B cell (primary cell): ENCODE data around the gene IRF9. TPM values are rescaled to one million over a fixed set of nuclear protein-coding genes. Genes with fewer than 3 reads are reported as not detected.
A peak's percentile ranks its signal among the peaks of the same experiment; 100 is the strongest.

Experiments
- ATAC-seq: fragments of 200-7000 bp; cut with Tn5 transposase; one replicate; pipeline ENCODE4 v1.10.0; 2021; ENCODE audit warnings: low read depth, mild to moderate bottlenecking, moderate number of reproducible peaks, moderate library complexity
- CTCF ChIA-PET: fragments of 350-600 bp; sonication (Branson Sonifier 250); formaldehyde crosslinking; loops from one replicate; lab custom pipeline; 2021; ENCODE audit warnings: antibody characterized with exemption, inconsistent platforms; lab: Charles Lee
- POLR2A ChIA-PET: fragments of 350-600 bp; sonication (Branson Sonifier 250); formaldehyde crosslinking; loops from one replicate; lab custom pipeline; 2021; ENCODE audit warnings: antibody characterized with exemption; lab: Charles Lee
- DNase-seq: peaks from one replicate; pipeline ENCODE4 v3.0.0; 2013
- H2AFZ ChIP-seq: 2 replicates; pipeline ENCODE4 v1.6.1; 2012; ENCODE audit warnings: mild to moderate bottlenecking, low read depth, low read length; ENCODE audit not compliant: insufficient read depth, poor library complexity, severe bottlenecking
- H3K27ac ChIP-seq, 2 donors: 1 replicate in 1 of 2; 2 replicates in 1 of 2; pipeline ENCODE4 v1.5.1; 2012 to 2013; ENCODE audit warnings: low read length in 2 of 2, mild to moderate bottlenecking in 2 of 2, moderate library complexity in 1 of 2
- H3K27me3 ChIP-seq, 4 experiments: fragments of 200-600 bp in 1 of 4; sonication (generic) in 1 of 4; replicated peaks in 1 of 4; 1 replicate in 2 of 4; 2 replicates in 2 of 4; pipeline versions ENCODE4 v1.6.1 to v1.7.0; 2013 to 2016; ENCODE audit warnings: low read length in 3 of 4, mild to moderate bottlenecking in 2 of 4, mixed read lengths in 1 of 4, moderate library complexity in 1 of 4; ENCODE audit not compliant: insufficient read depth in 4 of 4, control insufficient read depth in 3 of 4; ENCODE audit errors: control extremely low read depth in 1 of 4
- H3K36me3 ChIP-seq, 2 experiments: replicated peaks in 1 of 2; 1 replicate in 1 of 2; 2 replicates in 1 of 2; pipeline versions ENCODE4 v1.6.1 to v1.7.1; 2013; ENCODE audit warnings: low read length in 1 of 2; ENCODE audit not compliant: insufficient read depth in 2 of 2, control insufficient read depth in 1 of 2; ENCODE audit errors: control extremely low read depth in 1 of 2, extremely low read depth in 1 of 2
- H3K4me1 ChIP-seq, 2 donors: fragments of 200-600 bp in 1 of 2; sonication (generic) in 1 of 2; 1 replicate in 1 of 2; 2 replicates in 1 of 2; pipeline versions ENCODE4 v1.5.1 to v1.6.1; 2013 to 2017; ENCODE audit warnings: low read length in 2 of 2; ENCODE audit not compliant: control insufficient read depth in 2 of 2, insufficient read depth in 2 of 2
- H3K4me2 ChIP-seq: replicated peaks from 2 replicates; pipeline ENCODE3; 2012; ENCODE audit warnings: mild to moderate bottlenecking, low read depth, low read length; ENCODE audit not compliant: poor library complexity, severe bottlenecking
- H3K4me3 ChIP-seq, 5 experiments: fragments of 200-600 bp in 1 of 5; sonication (generic) in 1 of 5; 1 replicate in 3 of 5; 2 replicates in 2 of 5; pipeline versions ENCODE4 v1.5.1 to v1.7.0; 2011 to 2016; ENCODE audit warnings: low read length in 4 of 5, mild to moderate bottlenecking in 4 of 5, low read depth in 2 of 5, control low read depth in 1 of 5, moderate library complexity in 1 of 5; ENCODE audit not compliant: insufficient read depth in 1 of 5; ENCODE audit errors: control extremely low read depth in 1 of 5, extremely low read depth in 1 of 5
- H3K79me2 ChIP-seq: fragments of 200-600 bp; sonication (generic); one replicate; pipeline ENCODE4 v1.6.0; 2016; ENCODE audit warnings: low read length; ENCODE audit not compliant: control insufficient read depth, insufficient read depth
- H3K9ac ChIP-seq: fragments of 200-600 bp; sonication (generic); 2 replicates; pipeline ENCODE4 v1.6.1; 2017; ENCODE audit warnings: mild to moderate bottlenecking, low read length, moderate library complexity
- H3K9me3 ChIP-seq, 3 donors: one replicate each; pipeline versions ENCODE4 v1.6.1 to v1.7.1; 2013; ENCODE audit warnings: low read length in 2 of 3; ENCODE audit not compliant: control insufficient read depth in 2 of 3, insufficient read depth in 1 of 3; ENCODE audit errors: control extremely low read depth in 1 of 3
- H4K20me1 ChIP-seq: 2 replicates; pipeline ENCODE4 v1.6.0; 2012; ENCODE audit warnings: mild to moderate bottlenecking, low read length; ENCODE audit not compliant: insufficient read depth, control insufficient read depth, poor library complexity, severe bottlenecking
- H3K27ac Mint-ChIP-seq: one replicate; pipeline ENCODE4 v1.8.0; 2021; ENCODE audit warnings: mixed read lengths
- H3K27me3 Mint-ChIP-seq: one replicate; pipeline ENCODE4 v1.8.0; 2021; ENCODE audit warnings: mixed read lengths
- H3K4me1 Mint-ChIP-seq: one replicate; pipeline ENCODE4 v1.8.0; 2021; ENCODE audit warnings: mixed read lengths
- H3K4me3 Mint-ChIP-seq: one replicate; pipeline ENCODE4 v1.8.0; 2021; ENCODE audit warnings: mixed read lengths
- H3K9me3 Mint-ChIP-seq: one replicate; pipeline ENCODE4 v1.8.0; 2022; ENCODE audit warnings: mixed read lengths; ENCODE audit not compliant: insufficient read depth
- CTCF ChIP-seq: fragments of 200-600 bp; IDR thresholded peaks from one replicate; pipeline ENCODE4 v1.8.0; 2022; ENCODE audit warnings: antibody characterized with exemption, mild to moderate bottlenecking
- EZH2 ChIP-seq: IDR thresholded peaks from 2 replicates; pipeline ENCODE4 v1.6.1; 2012; ENCODE audit warnings: borderline replicate concordance, low read depth, mild to moderate bottlenecking, moderate library complexity, low read length; ENCODE audit not compliant: insufficient read depth, poor library complexity, severe bottlenecking
- WGBS: methylation state at CpG from one replicate; pipeline ENCODE4 v1.1.5; 2013; ENCODE audit warnings: missing lambda C conversion rate; ENCODE audit not compliant: insufficient coverage; 5-methylcytosine and 5-hydroxymethylcytosine counted together
- intact Hi-C: fragments of 100-400 bp; cut with micrococcal nuclease; formaldehyde crosslinking; loops from one replicate; pipeline ENCODE4 v1.10.0; 2022
- polyA plus RNA-seq: library from polyadenylated mRNA; depleted of rRNA; stranded (reverse); fragments of >200 nt; gene quantifications from 2 replicates; pipeline ENCODE4 v1.2.3, GENCODE V29; 2012
- total RNA-seq, 2 donors: library from RNA; stranded (reverse); fragments of 120-200 nt in 1 of 2; gene quantifications; 1 replicate in 1 of 2; 2 replicates in 1 of 2; pipeline versions ENCODE4 v1.2.3 to v1.2.4, GENCODE V29; 2013 to 2022

The IRF9 gene
- total and polyA plus RNA-seq, 2 donors (not counting 1 experiment from before 2014, with no cell fraction given): 191 to 269 TPM

GRCh38 chr14:24135584-24135833 is 25.6 kb upstream of the IRF9 start:
- no peaks in the 10 kb centered on the region for H3K27me3 ChIP-seq
- H3K79me2 ChIP-seq: peaks cover 46% of the 10 kb centered on the region
- intact Hi-C loops: no loop called here
- DNase-seq (no peak), ATAC-seq (no peak)
- peaks cover 11% of the 10 kb centered on the region for H4K20me1 ChIP-seq
- H3K9me3 ChIP-seq: no peaks in the 10 kb centered on the region
- H3K4me1 Mint-ChIP-seq: peaks cover 52% of the 10 kb centered on the region
- H3K9me3 Mint-ChIP-seq: no peaks in the 10 kb centered on the region
- H3K36me3 ChIP-seq: peaks cover 0 to 27% of the 10 kb centered on the region in 2 experiments
- peak overlapping the region; percentile 37 to 97 for H3K27ac ChIP-seq
- H2AFZ ChIP-seq: peak overlapping the region; percentile 96
- 5% methylated on average over 9 of the region's 9 CpGs for whole genome bisulfite sequencing
- H3K4me2 ChIP-seq: peak overlapping the region; percentile 90
- H3K27ac Mint-ChIP-seq: peak overlapping the region; percentile 94
- peak overlapping the region in 4 of 5 experiments; percentile 65 to 96 (median 80) for H3K4me3 ChIP-seq
- peaks cover 29 to 39% of the 10 kb centered on the region in 2 donors for H3K4me1 ChIP-seq
- CTCF ChIA-PET: interaction anchor here (1.0 to 4.6 kb wide), 10 partner anchors 8 to 198 kb away, joined by 3 to 43 read pairs (median 6); partner anchors contain the start of genes DCAF11, IRF9, MDP1 and NRL
- H3K27me3 Mint-ChIP-seq: no peaks in the 10 kb centered on the region
- TF ChIP-seq CTCF (no peak), EZH2 (no peak)
- H3K9ac ChIP-seq: peak overlapping the region; percentile 97
- H3K4me3 Mint-ChIP-seq: peak overlapping the region; percentile 91
- POLR2A ChIA-PET: interaction anchor here (0.5 to 3.3 kb wide), 17 partner anchors 11 to 295 kb away, joined by 3 to 49 read pairs (median 4); partner anchors contain the start of genes CHMP4A, DCAF11, IPO4 and IRF9
